ENCODE measurements around the gene TACR1. TPM values are rescaled to one million over a fixed set of nuclear protein-coding genes. Genes with fewer than 3 reads are reported as not detected.

The TACR1 gene
- total and polyA plus RNA-seq, 2 of the 8 experiments (the other 6 are each of a cell fraction or from before 2014, with no cell fraction given): 0.09 to 0.37 TPM

DNA sequence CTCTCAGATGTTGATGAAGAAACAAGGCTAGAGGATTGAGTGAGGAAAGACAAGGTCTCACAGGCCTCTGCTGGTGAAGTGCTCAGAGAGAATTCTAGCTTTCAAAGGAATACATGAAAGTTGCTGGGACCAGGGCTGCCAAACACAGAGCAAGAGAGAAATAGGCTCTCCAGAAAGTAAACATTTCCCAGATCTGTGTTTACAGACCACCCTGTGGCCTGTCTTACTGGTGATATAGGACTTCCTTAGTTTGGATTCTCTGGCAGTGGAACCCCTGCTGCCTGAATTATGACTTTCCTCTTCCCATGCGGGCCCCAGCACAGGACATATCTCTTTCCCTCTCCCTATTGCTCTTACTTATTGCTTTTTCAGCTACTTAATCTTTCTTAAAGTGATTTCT lies 64.5 kb downstream of the TACR1 start:
- H3K9ac ChIP-seq (replicated peaks in 1 of 4; ENCODE audit: extremely low read depth in 1 of 4, low read depth in 3 of 4, low read length in 3 of 4): no peak overlapping the region
- no peak overlapping the region for H2AFZ ChIP-seq (ENCODE audit: low read length)
- no peaks in the 10 kb centered on the region for H3K79me2 ChIP-seq (ENCODE audit: control insufficient read depth in 1 of 2, insufficient read depth in 2 of 2, low read length in 2 of 2)
- H3K4ac ChIP-seq (replicated peaks; ENCODE audit: insufficient read length, low read depth, low read length): no peak overlapping the region
- no peak overlapping the region for H2BK15ac ChIP-seq (ENCODE audit: low read length)
- H3K36me3 ChIP-seq (ENCODE audit: control insufficient read depth in 2 of 4, insufficient read depth in 4 of 4, low read length in 3 of 4): no peaks in the 10 kb centered on the region
- no peak overlapping the region for H3K4me2 ChIP-seq (ENCODE audit: insufficient read depth in 1 of 2, low read depth in 2 of 2, low read length in 2 of 2)
- no peak overlapping the region for H3K56ac ChIP-seq (replicated peaks; ENCODE audit: insufficient read length, low read depth, low read length)
- no peak overlapping the region for H2AK5ac ChIP-seq (ENCODE audit: low read depth, low read length)
- H3K27ac ChIP-seq (ENCODE audit: low read depth, low read length): no peak overlapping the region
- DNase-seq (ENCODE audit: low read depth in 1 of 2, low spot score in 2 of 2): no peak
- H3K23ac ChIP-seq (ENCODE audit: insufficient read length): no peak overlapping the region
- no peak overlapping the region for H2BK5ac ChIP-seq (ENCODE audit: low read depth, low read length)
- H3K27me3 ChIP-seq (replicated peaks in 1 of 4; ENCODE audit: control insufficient read depth in 3 of 4, extremely low read depth in 1 of 4, insufficient read depth in 3 of 4, low read length in 3 of 4): no peaks in the 10 kb centered on the region
- no peaks in the 10 kb centered on the region for H3K23me2 ChIP-seq (ENCODE audit: low read depth, low read length)
- H3K4me3 ChIP-seq (ENCODE audit: extremely low read depth in 1 of 4, insufficient read depth in 2 of 4, low read depth in 3 of 4, low read length in 4 of 4): no peak overlapping the region
- no peaks in the 10 kb centered on the region for H4K20me1 ChIP-seq (replicated peaks in 1 of 2; ENCODE audit: control insufficient read depth in 1 of 2, insufficient read depth in 2 of 2, low read length in 2 of 2)
- H2BK20ac ChIP-seq (ENCODE audit: low read length): no peak overlapping the region
- no peak overlapping the region for H3K18ac ChIP-seq (ENCODE audit: extremely low read depth, low read length)
- H4K5ac ChIP-seq (ENCODE audit: insufficient read length, low read depth, low read length): no peak overlapping the region
- no peak overlapping the region for H2BK120ac ChIP-seq (replicated peaks; ENCODE audit: low read depth, low read length)
- no peaks in the 10 kb centered on the region for H3K9me3 ChIP-seq (ENCODE audit: insufficient read depth in 2 of 2, low read depth in 1 of 2, low read length in 1 of 2)
- H4K91ac ChIP-seq (replicated peaks; ENCODE audit: insufficient read length, low read length): no peak overlapping the region
- whole genome bisulfite sequencing, 2 experiments (ENCODE audit: extremely low coverage in 1 of 2, insufficient coverage in 1 of 2, insufficient read length in 1 of 2, insufficient replicate concordance in 2 of 2, low coverage in 1 of 2, low lambda C conversion rate in 2 of 2, missing lambda C conversion rate in 1 of 2): 81% methylated on average over 1 of the region's 1 CpG; no CpG with 5 or more reads in 1 of the 2 experiments
- no peak overlapping the region for H2BK12ac ChIP-seq (ENCODE audit: low read depth, low read length)
- ChIA-PET CTCF (ENCODE audit: partially characterized antibody) (interaction anchor here (1.1 to 2.2 kb wide), 2 partner anchors 24 to 36 kb away, joined by 3 to 8 read pairs; no protein-coding TSS in a partner anchor), POLR2A (ENCODE audit: partially characterized antibody) (no interaction called here)
- FAIRE-seq: no peak
- no peaks in the 10 kb centered on the region for H3K79me1 ChIP-seq (ENCODE audit: low read depth, low read length)
- no peak overlapping the region for H4K8ac ChIP-seq (ENCODE audit: extremely low read depth, insufficient read depth, low read length)
- no peaks in the 10 kb centered on the region; a peak in 1 of 7 replicates for H3K4me1 ChIP-seq (replicated peaks in 1 of 4; ENCODE audit: control insufficient read depth in 3 of 4, insufficient read depth in 4 of 4, low read length in 3 of 4)
- H3K14ac ChIP-seq (ENCODE audit: insufficient read length): no peak overlapping the region
- no peak for TF ChIP-seq RXRA (IDR thresholded peaks at IDR 0.05; ENCODE audit: insufficient read depth, low read depth, low read length)
- no peak for TF ChIP-seq SIN3A (conservative IDR thresholded peaks at IDR 0.05 in 1 of 2, IDR thresholded peaks at IDR 0.05 in 1 of 2; ENCODE audit: low read depth in 1 of 2, low read length in 2 of 2)
- no peak for TF ChIP-seq CBX8 (IDR thresholded peaks at IDR 0.05; ENCODE audit: borderline replicate concordance, low read depth, low read length)
- TF ChIP-seq, protein P1, sequence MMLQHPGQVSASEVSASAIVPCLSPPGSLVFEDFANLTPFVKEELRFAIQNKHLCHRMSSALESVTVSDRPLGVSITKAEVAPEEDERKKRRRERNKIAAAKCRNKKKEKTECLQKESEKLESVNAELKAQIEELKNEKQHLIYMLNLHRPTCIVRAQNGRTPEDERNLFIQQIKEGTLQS (IDR thresholded peaks at IDR 0.05; ENCODE audit: insufficient read depth, low read depth, low read length): no peak
- no peak for TF ChIP-seq KDM5A (IDR thresholded peaks at IDR 0.05; ENCODE audit: low read length)
- TF ChIP-seq POU5F1 (IDR thresholded peaks at IDR 0.05; ENCODE audit: low read depth, low read length): no peak

Data from H1 (cell line).